ENCODE measurements around the gene ADA.

DNA sequence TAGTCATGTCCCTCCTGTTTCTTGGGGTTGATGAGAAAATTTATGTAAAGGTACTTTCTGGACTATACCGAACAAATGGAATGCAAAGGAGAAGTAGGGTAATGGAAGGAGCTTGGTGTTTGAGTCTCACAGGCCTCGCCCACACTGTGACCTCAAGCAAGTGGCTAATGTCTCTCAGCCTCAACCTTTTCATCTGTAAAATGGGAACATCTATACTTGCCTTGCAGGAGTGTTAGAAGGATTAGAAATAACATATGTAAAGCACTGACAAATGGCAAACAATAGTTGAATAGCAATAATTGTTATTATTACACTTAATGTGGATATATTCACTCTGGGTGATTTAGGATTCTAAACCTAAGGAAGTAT, 78.0 kb downstream of the ADA start:
- TF ChIP-seq CTCF (IDR thresholded peaks at IDR 0.05) = no peak
- no peak for TF ChIP-seq POLR2A (IDR thresholded peaks at IDR 0.05)
- TF ChIP-seq POLR2AphosphoS5 (IDR thresholded peaks at IDR 0.05) = no peak
